IPS DF 4.7 (cell line): ENCODE results near the gene TAS2R43.
"Not testable (repeated sequence)": the region's sequence is repeated elsewhere in the genome, so short reads cannot be mapped to it uniquely, and the experiment has no call there.

Experiments
- DNase-seq: peaks from one replicate; pipeline ENCODE4 v3.0.0-alpha.2; 2013; ENCODE audit warnings: low spot score; ENCODE audit errors: extremely low read depth

TAS2R43 gene, protein sequence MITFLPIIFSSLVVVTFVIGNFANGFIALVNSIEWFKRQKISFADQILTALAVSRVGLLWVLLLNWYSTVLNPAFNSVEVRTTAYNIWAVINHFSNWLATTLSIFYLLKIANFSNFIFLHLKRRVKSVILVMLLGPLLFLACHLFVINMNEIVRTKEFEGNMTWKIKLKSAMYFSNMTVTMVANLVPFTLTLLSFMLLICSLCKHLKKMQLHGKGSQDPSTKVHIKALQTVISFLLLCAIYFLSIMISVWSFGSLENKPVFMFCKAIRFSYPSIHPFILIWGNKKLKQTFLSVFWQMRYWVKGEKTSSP

DNA sequence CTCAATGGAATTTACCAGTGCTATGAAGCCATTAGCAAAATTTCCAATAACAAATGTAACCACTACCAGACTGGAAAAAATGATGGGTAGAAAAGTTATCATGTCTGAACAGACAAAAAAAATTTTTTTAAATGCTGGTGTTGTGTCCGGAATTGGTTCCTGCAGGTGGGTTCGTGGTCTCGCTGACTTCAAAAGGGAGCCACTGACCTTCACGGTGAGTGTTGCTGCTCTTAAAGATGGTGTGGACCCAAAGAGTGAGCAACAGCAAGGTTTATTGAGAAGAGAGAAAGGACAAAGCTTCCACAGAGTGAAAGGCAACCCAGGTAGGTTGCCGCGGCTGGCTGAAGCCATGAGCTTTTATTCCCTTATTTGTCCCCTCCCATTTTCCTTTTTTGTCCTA, at the start of gene TAS2R43:
TAS2R43 (minus strand) TSS at position 186 of the 400 bp plus-strand sequence; CDS start at position 102, 84 bp downstream.
- no peak for DNase-seq

DNA sequence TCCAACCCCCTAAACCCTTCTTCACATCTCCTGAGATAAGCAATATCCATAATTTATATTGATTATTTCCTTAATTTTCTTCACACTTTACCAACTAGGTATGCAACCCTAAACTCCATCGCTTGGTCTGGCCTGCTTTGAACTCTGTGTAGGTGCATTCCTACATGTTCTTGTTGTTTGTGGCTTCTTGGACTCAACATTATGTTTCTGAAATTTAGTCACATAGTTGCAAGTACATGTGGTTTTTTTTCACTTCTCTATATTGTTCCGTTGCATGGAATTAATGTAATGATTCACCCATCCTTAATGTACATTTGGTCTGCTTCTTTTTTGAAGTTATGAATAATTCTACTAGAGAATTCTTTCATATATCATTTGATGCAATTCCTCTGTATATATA, 44.0 kb upstream of the TAS2R43 start:
- DNase-seq, result no peak

DNA sequence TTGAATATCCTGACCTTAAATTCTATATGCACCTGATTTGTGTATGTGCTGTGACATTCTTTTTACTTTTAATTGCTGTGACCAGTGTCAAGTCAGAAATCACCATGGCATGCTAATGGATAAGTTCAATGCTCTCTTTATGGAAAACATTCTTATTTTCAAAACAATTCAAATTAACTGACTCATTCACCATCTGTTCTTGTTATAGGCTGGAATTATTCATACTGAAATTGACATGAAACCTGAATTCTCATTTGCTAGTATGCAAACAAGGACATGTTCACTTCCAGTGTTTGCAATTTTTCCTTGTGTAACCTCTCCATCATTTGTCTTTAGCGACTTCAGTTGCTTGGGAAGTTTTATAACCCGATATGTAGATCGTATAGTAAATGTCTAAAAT, 42.2 kb upstream of the TAS2R43 start, which contains the start of gene TAS2R30:
TAS2R30 (minus strand) TSS at position 340 of the 400 bp plus-strand sequence. CDS start 400 bp downstream, outside the sequence.
- no peak for DNase-seq

DNA sequence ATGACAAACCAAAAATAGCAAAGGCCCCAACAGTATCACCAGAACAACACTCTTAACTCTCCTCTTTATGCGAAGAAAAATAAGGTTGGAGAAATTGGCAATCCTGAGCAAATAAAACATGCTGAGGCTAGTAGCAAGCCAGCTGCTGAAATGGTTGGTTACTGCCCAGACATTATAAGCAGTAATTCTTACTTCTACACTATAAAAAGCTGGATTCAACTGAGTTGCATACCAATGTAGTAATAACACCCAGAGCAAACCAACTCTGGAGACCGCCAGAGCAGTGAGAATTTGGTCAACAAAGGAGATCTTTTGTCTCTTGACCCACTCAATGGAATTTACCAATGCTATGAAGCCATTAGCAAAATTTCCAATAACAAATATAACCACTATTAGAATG, 41.7 kb upstream of the TAS2R43 start:
- no peak for DNase-seq

DNA sequence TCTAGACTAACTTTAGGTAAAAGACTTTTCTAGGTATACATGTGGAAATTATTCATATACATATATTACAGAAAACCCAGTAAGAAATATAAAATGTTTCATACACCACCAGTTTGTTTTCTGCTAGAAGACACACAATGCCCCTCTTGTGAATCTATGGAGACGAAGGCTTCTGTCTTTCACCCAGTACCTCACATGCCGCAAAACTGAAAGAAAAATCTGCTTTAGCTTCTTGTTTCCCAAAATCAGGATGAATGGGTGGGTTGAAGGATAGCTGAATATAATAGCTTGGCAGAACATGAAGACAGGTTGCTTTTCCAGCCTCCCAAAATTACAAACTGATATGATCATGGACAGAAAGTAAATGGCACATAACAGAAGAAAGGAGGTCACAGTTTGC, 41.0 kb upstream of the TAS2R43 start:
- no peak for DNase-seq

DNA sequence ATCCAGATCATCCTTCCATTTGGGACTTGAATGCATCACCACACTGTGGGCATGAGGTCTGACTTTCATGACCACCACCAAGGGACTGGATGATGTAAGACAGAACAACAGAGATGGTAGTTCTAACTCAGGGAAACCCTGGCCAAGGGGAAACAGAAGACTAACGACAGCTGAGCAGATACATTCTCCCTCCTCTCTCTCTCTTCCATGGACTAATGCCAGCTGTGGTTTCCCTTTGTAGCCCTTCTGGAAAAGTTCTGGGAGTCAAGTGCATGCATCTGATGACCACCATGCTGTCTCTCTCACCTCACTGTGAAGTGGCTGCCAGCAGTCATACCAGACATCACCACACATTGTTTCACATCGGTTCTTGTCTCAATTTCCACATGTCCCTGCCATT, 38.9 kb upstream of the TAS2R43 start:
- DNase-seq, result no peak

DNA sequence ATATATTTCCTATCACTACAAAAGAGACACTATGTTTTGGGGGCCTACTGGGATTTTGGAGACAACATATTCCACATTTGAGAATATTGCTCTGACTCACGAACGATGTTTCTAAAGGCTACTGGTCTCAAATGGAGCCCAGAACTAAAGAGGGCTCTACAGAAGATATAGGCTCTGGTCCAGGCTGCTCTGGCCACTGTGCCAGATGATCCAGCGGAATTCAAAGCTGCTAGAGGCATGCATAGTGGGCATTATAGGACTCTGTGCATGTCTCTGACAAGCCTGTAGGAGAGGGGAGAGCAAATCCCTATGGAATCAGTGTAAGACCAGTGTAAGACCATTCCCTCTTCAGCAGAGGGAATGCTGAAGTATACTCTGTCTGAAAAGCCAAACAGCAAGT, 38.3 kb upstream of the TAS2R43 start:
- no peak for DNase-seq

DNA sequence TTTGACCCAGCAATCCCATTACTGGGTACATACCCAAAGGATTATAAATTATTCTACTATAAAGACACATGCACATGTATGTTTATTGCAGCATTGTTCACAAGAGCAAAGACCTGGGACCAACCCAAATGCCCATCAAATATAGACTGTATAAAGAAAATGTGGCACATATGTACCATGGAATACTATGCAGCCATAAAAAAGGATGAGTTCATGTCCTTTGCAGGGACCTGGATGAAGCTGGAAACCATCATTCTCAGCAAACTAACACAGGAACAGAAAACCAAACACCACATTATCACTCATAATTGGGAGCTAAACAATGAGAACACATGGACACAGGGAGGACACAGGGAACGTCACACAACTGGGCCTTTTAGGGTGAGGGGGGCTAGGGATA, 22.0 kb upstream of the TAS2R43 start:
- not testable (repeated sequence) for DNase-seq

DNA sequence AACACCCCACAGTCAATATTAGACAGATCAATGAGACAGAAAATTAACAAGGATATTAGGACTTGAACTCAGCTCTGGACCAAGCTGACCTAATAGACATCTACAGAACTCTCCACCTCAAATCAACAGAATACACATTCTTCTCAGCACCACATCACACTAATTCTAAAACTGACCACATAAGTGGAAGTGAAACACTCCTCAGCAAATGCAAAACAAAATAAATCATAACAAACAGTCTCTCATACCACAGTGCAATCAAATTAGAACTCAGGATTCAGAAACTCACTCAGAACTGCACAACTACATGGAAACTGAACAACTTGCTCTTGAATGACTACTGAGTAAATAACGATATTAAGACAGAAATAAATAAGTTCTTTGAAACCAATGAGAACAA, 19.1 kb upstream of the TAS2R43 start:
- not testable (repeated sequence) for DNase-seq

DNA sequence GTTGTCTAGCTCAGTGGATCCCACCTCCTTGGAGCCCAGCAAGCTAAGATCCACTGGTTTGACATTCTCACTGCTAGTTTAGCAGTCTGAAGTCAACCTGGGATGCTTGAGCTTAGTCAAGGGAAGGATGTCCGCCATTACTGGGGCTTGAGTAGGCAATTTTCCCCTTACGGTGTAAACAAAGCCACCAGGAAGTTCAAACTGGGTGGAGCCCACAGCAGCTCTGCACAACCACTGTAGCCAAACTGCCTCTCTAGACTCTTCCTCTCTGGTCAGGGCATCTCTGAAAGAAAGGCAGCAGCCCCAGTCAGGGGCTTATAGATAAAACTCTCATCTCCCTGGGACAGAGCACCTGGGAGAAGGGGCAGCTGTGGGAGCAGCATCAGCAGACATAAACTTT, 16.7 kb upstream of the TAS2R43 start:
- no peak for DNase-seq

DNA sequence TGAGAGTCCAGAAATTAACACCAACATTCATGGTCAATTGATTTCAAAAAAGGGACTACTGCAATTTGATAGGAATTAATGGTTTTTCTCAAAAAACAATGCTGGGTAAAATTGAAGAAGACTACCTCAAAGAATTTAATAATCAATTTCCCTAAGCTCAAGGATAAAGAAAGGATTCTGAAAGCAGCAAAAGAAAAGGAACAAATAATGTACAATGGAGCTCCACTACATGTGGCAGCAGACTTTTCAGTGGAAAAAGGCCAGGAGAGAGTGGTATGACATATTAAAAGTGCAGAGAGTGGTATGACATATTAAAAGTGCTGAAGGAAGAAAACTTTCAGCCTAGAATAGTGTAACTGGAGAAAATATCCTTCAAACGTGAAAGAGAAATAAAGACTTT, 15.6 kb upstream of the TAS2R43 start:
- DNase-seq, result no peak

DNA sequence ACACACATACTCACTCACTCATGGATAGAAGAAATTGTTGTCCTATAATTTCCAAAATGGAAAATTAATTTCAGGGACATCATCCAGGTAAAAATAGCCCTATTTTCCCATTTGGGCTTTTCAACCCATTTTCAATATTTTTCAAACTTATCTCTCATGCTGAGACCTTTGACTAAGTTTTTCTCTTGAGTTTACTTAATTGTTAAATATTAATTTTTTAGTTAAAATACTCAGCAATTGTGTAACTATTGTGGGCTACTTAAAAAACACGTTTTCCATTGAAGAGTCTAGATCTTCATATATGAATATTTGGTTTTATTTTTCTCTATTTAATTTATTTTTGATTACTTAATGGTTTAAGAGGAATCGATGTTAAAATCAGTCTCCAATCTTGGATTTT, 14.2 kb upstream of the TAS2R43 start:
- DNase-seq, result no peak

DNA sequence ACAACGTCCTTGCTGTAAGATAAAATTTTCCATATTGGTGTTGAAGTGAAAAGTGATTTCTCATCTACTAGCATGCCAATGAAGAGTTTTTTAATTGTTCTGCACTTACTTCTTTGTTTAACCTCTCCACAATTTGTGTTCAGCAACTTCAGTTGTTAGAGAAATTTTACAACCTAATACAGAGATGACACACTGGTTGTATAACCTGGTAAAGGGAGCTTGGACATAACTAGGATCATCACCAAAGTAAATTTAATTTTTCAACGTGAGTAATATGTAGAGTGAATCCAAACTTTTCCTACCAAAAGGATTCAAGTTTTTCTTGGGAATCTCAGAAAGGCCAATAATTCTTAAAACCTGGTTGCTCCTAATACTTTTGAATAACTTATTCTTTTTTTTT, 13.4 kb upstream of the TAS2R43 start:
- no peak for DNase-seq

DNA sequence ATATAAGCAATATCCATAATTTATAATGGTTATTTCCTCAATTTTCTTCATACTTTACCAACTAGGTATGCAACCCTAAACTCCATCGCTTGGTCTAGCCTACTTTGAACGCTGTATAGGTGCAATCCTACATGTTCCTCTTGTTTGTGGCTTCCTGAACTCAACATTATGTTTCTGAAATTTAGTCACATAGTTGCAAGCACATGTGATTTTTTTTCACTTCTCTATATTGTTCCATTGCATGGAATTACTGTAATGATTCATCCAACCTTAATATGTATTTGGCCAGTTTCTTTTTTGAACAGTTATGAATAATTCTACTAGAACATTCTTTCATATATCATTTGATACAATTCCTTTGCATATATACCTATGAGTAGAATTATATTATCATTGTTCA, 2.8 kb upstream of the TAS2R43 start:
- DNase-seq, result not testable (repeated sequence)

DNA sequence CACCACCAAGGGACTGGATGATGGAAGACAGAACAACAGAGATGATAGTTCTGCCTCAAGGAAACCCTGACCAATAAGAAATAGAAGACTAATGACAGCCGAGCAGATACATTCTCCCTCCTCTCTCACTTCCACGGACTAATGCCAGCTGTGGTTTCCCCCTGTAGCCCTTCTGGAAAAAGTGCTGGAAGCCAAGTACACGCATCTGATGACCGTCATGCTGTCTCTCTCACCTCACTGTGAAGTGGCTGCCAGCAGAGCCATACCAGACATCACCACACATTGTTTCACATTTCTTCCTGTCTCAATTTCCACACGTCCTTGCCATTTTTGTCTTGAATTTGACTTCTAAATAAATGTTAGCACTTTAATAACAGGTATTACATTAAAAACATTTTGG, 2.9 kb downstream of the TAS2R43 start:
- no peak for DNase-seq

DNA sequence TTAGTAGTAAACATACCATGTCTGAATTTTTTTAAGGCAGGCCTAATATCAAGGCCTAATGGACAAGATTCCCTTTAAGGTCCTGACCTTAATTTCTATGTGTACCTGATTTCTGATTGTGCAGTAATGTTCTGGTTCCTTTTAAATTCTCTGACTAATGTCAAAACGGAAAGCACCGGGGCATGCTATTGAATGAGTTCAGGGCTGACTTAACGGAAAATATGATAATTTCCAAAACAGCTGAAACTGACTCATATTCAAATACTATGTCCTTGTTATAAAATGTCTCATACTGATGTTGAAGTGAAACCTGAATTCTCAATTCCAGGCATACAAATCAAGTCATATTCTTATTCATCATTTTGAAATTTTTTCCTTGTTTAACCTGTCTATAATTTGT, 6.7 kb downstream of the TAS2R43 start:
- DNase-seq, result no peak

DNA sequence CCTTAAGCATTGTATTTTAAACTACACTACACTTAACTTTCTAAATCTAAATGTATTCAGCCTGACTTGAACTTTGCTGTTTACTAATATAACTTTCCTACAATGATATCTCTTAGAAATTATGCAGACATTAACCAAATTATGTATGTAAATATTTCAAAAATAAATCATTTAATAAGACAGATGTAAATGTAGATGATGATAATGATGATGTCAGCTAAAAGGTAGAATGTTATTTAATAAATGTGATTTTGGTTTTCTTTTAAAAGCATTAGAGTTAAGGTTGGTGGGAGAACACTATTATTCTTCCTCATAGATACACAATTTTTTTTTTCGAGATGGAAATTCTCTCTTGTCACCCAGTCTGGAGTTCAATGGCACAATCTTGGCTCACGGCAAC, 10.1 kb downstream of the TAS2R43 start:
- no peak for DNase-seq

DNA sequence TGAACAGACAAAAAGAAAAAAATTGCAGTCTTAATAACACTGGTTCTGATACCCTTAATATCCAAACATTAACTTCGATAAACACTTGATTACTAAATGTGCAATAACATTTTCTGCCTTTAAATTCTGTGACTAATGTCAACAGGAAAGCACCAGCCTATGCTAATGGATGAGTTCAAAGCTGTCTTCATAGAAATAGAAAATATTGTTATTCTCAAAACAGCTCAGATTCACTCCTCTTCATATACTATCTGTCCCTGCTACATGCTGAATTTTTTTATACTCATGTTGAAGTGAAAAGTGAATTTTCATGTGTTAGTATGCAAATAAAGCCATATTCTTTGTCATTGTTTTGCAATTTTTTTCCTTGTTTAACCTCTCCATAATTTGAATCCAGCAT, 13.9 kb downstream of the TAS2R43 start:
- DNase-seq, result no peak

DNA sequence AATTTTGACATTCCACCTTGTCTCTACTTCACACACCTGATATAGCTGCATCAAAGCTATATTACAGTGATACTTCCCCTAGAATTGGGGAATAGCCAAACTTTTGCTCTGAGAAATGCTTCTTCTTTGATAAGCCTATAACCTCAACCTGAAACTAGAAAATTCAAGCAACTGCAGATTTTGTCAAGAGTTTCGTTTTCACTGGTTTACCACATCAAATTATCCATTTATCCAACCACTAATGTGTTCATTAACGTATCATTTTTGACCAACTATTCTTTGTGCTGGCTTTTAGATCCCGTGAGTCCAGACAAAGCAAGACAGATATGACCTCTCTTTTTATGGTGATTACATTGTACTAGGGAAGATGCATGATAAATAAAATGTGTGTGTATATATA, 16.5 kb downstream of the TAS2R43 start:
- no peak for DNase-seq

DNA sequence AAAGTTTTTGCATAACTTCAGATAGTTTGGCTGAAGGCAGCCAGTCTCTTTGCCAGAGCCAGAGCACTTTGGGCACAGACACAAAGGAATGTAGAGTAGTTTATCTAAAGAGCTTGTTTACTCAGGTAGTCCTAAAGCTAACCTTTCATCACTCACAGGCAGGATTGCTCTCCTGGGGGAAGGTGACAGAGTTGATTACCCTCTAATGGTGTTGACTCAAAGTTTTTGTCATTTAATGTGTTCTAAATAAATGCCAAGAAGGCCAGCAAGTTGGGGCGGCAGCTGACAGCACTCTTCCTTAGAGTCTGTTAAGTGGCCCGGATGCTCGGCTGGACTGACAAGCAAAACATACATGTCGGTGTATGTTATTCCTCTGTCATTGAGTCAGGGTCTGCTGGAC, 20.7 kb downstream of the TAS2R43 start:
- peak; percentile 68 for DNase-seq

DNA sequence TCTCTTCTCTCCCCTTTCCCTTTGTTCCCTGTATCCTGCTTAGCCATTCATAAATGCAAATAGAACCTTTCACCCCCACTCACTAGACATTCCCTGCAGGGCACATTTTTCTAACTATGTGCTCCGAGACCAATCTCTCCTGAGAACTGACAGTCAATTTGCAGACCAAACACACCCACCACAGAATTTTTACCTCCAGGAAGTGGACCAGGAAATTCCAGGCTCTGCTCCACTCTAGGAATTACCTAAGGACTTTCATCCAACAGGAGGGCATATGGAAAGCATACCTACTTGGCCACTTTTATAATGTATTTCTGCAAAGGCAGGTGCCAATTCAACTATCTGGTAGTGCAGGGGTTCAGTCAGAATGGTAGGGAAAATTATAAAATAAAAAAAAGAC, 21.1 kb downstream of the TAS2R43 start:
- no peak for DNase-seq

DNA sequence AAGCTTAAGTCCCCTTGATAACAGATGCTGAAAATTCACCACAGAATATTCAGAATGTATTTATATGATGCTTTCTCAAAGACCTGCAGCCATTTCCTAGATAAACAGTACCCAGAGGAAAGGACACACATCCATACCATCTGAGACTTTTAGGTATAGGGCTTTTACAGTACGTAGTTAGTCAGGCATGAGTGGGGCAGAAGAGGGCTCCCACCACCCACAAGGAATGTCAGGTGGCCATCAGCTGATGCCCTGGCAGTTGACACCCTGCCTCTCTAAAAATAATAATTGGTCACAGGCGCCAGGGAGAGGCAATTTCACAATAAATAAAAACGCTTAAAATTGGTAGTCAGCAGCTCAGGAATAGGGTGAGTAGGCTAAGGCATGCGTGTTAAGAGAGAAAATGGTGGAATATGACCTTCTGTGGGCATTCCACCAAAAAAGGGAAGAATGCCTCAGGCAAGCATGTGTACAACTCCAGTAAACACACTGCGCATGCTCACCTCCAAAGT, 22.2 kb downstream of the TAS2R43 start:
- no peak for DNase-seq

DNA sequence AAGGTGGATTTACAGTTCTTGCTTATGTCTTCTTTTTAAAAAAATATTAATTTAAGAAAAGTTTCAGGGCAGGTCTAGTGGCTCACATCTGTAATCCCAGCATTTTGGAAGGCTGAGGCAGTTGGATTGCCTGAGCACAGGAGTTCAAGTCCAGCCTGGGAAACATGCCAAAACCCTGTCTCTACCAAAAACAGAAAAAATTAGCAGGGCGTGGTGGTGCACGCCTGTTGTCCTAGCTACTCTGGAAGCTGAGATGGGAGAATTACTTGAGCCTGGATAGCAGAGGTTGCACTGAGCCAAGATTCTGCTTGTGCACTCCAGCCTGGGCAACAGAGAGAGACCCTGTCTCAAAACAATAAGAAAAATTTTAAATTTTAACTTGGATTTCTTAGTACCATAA, 24.6 kb downstream of the TAS2R43 start:
- no peak for DNase-seq
